ENCODE data around the gene DCC.

DNA sequence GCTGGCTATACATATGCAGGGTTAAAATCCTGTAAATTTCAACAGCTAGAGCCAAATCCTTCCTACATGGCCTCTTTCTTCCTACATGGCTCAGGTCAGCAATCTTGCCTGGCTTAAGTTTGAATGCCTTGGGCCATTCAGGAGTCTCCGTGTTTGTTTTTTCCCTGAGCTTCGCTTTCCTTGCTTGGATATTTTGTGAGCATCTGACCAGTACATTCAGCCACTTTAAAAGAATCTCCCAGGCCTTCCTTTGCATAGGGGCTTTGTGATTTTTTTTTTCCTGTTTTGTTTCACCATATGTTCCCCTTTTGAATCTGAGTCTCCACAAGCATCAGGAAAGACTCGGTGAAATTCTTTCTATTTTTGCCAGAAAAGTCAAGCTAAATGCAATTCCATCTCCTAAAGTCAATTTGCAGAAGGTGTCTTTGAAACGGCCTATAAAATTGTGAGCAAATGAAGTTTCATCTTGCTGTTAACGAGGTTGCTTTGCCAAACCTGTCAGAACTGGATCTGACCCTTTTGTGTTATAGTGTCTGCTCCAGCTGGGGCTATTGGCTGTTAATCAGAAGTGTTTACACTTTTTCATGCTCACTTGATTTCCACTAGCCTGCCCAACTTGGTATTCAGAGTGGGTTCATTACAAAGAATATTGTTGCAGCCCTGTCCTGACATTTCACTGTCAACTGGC lies 256.9 kb downstream of the DCC start:
- TF ChIP-seq, protein P1, sequence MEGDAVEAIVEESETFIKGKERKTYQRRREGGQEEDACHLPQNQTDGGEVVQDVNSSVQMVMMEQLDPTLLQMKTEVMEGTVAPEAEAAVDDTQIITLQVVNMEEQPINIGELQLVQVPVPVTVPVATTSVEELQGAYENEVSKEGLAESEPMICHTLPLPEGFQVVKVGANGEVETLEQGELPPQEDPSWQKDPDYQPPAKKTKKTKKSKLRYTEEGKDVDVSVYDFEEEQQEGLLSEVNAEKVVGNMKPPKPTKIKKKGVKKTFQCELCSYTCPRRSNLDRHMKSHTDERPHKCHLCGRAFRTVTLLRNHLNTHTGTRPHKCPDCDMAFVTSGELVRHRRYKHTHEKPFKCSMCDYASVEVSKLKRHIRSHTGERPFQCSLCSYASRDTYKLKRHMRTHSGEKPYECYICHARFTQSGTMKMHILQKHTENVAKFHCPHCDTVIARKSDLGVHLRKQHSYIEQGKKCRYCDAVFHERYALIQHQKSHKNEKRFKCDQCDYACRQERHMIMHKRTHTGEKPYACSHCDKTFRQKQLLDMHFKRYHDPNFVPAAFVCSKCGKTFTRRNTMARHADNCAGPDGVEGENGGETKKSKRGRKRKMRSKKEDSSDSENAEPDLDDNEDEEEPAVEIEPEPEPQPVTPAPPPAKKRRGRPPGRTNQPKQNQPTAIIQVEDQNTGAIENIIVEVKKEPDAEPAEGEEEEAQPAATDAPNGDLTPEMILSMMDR (IDR thresholded peaks at IDR 0.05 in 8 of 11, conservative IDR thresholded peaks at IDR 0.05 in 3 of 11) = no peak
- TF ChIP-seq POLR2AphosphoS5 (IDR thresholded peaks at IDR 0.05) (no peak), POLR2A (IDR thresholded peaks at IDR 0.05) (no peak)

All from spleen (tissue), 7 donors.